ENCODE measurements around the gene ENTREP3. TPM values are rescaled to one million over a fixed set of nuclear protein-coding genes. Genes with fewer than 3 reads are reported as not detected.
A peak's percentile ranks its signal among the peaks of the same experiment; 100 is the strongest.
"Not testable (repeated sequence)": the region's sequence is repeated elsewhere in the genome, so short reads cannot be mapped to it uniquely, and the experiment has no call there.

The ENTREP3 gene
- total and polyA plus RNA-seq, 8 donors = 2.8 to 77.9 (median 15.7) TPM

GRCh38 chr1:155250246-155250632 is 5.0 kb downstream of the ENTREP3 start:
- intact Hi-C loops (cut with DNase I; ENCODE audit: low total_unique reads) = loop anchor here (10.0 kb wide), 1 partner anchor 345 kb away; no protein-coding TSS in a partner anchor
- WGBS, 5 donors = 26 to 32% (median 30%) methylated on average over 5 to 28 of the region's 28 CpGs
- TF ChIP-seq POLR2A (IDR thresholded peaks at IDR 0.05) (no peak), CTCF (IDR thresholded peaks at IDR 0.05) (no peak), EP300 (IDR thresholded peaks at IDR 0.05) (no peak), POLR2AphosphoS5 (IDR thresholded peaks at IDR 0.05) (no peak)
- Histone ChIP-seq H3K4me1 (peaks cover 31 to 40% (median 36%) of the 10 kb centered on the region in 4 donors), H3K27ac (peak overlapping the region in 3 of 5 donors; percentile 27 to 79 (median 65)), H3K36me3 (peaks cover 10 to 24% (median 20%) of the 10 kb centered on the region in 4 donors), H3K27me3 (no peaks in the 10 kb centered on the region), H3K4me3 (peak overlapping the region; percentile 11 to 37 (median 32)), H3K9me3 (no peaks in the 10 kb centered on the region)
- DNase-seq = no peak

GRCh38 chr1:155247667-155248553 is 7.4 kb downstream of the ENTREP3 start:
- Histone ChIP-seq H3K4me3 (no peak overlapping the region), H3K27ac (no peak overlapping the region), H3K4me1 (peaks cover 26 to 35% (median 32%) of the 10 kb centered on the region in 4 donors), H3K36me3 (peaks cover 10 to 24% (median 20%) of the 10 kb centered on the region in 4 donors), H3K27me3 (no peaks in the 10 kb centered on the region), H3K9me3 (no peaks in the 10 kb centered on the region)
- TF ChIP-seq EP300 (IDR thresholded peaks at IDR 0.05) (no peak), POLR2A (IDR thresholded peaks at IDR 0.05) (no peak), CTCF (IDR thresholded peaks at IDR 0.05) (no peak), POLR2AphosphoS5 (IDR thresholded peaks at IDR 0.05) (no peak)
- DNase-seq = no peak
- WGBS, 5 donors = 88 to 95% (median 93%) methylated on average over 13 to 26 of the region's 26 CpGs
- intact Hi-C loops (cut with DNase I; ENCODE audit: low total_unique reads) = no loop called here

GRCh38 chr1:155246796-155247195 is 8.5 kb downstream of the ENTREP3 start:
- WGBS, 5 donors = 90 to 97% (median 96%) methylated on average over 3 of the region's 3 CpGs
- intact Hi-C loops (cut with DNase I; ENCODE audit: low total_unique reads); DNase-seq: not testable (repeated sequence)

GRCh38 chr1:155245163-155245524 is 10.1 kb downstream of the ENTREP3 start:
- H3K4me1 ChIP-seq = peaks cover 31 to 49% (median 43%) of the 10 kb centered on the region in 4 donors
- peak overlapping the region; percentile 91 to 95 (median 94) for H3K27ac ChIP-seq
- peaks cover 10 to 24% (median 20%) of the 10 kb centered on the region in 4 donors for H3K36me3 ChIP-seq
- WGBS, 5 donors = 55 to 58% (median 57%) methylated on average over 8 of the region's 8 CpGs
- no peak for DNase-seq
- intact Hi-C loops (cut with DNase I; ENCODE audit: low total_unique reads) = no loop called here
- H3K9me3 ChIP-seq = no peaks in the 10 kb centered on the region
- H3K27me3 ChIP-seq = no peaks in the 10 kb centered on the region
- TF ChIP-seq EP300 (IDR thresholded peaks at IDR 0.05) = no peak
- no peak for TF ChIP-seq POLR2A (IDR thresholded peaks at IDR 0.05)
- no peak for TF ChIP-seq POLR2AphosphoS5 (IDR thresholded peaks at IDR 0.05)
- TF ChIP-seq CTCF (IDR thresholded peaks at IDR 0.05) = no peak
- peak overlapping the region; percentile 57 to 75 (median 60) for H3K4me3 ChIP-seq

More at GRCh38 chr1:155246796-155247195, 8.5 kb downstream of the ENTREP3 start:
- H3K27me3 ChIP-seq, H3K9me3 ChIP-seq, H3K4me3 ChIP-seq, H3K27ac ChIP-seq: not testable (repeated sequence)
- Histone ChIP-seq H3K36me3 (peaks cover 10 to 24% (median 20%) of the 10 kb centered on the region in 4 donors), H3K4me1 (peaks cover 27 to 45% (median 39%) of the 10 kb centered on the region in 4 donors)

Measured in stomach (tissue), 9 donors.